Osteoblast (primary cell): ENCODE measurements around the gene ARHGEF9. TPM values are rescaled to one million over a fixed set of nuclear protein-coding genes. Genes with fewer than 3 reads are reported as not detected.
"Not testable (repeated sequence)": the region's sequence is repeated elsewhere in the genome, so short reads cannot be mapped to it uniquely, and the experiment has no call there.

Experiments
- DNase-seq: peaks from one replicate; pipeline ENCODE4 v3.0.0; 2011; ENCODE audit warnings: low spot score, mixed read lengths; ENCODE audit not compliant: insufficient read length; ENCODE audit errors: missing footprints
- H2AFZ ChIP-seq: 2 replicates; pipeline ENCODE4 v1.6.0; 2011; ENCODE audit warnings: mild to moderate bottlenecking, low read length
- H3K27ac ChIP-seq: 2 replicates; pipeline ENCODE4 v1.5.1; 2011; ENCODE audit warnings: mild to moderate bottlenecking, low read depth, low read length, moderate library complexity
- H3K27me3 ChIP-seq: 2 replicates; pipeline ENCODE4 v1.6.0; 2012; ENCODE audit warnings: mild to moderate bottlenecking, control low read depth, inconsistent platforms, low read length, moderate library complexity; ENCODE audit not compliant: insufficient read depth
- H3K36me3 ChIP-seq: 2 replicates; pipeline ENCODE4 v1.5.1; 2011; ENCODE audit warnings: mild to moderate bottlenecking, low read length, control low read depth, moderate library complexity; ENCODE audit not compliant: insufficient read depth
- H3K4me1 ChIP-seq: 2 replicates; pipeline ENCODE4 v1.5.1; 2011; ENCODE audit warnings: mild to moderate bottlenecking, low read length, control low read depth, moderate library complexity; ENCODE audit not compliant: insufficient read depth
- H3K4me2 ChIP-seq: 2 replicates; pipeline ENCODE4 v1.6.0; 2011; ENCODE audit warnings: mild to moderate bottlenecking, low read length; ENCODE audit not compliant: insufficient read depth
- H3K4me3 ChIP-seq: fragments of 200-600 bp; sonication (generic); 3 replicates; pipeline ENCODE4 v1.5.1; 2012; ENCODE audit warnings: mild to moderate bottlenecking, low read length, inconsistent platforms; ENCODE audit not compliant: insufficient read depth
- H3K79me2 ChIP-seq: 2 replicates; pipeline ENCODE4 v1.6.0; 2012; ENCODE audit warnings: mild to moderate bottlenecking, low read length, control low read depth, inconsistent platforms; ENCODE audit not compliant: insufficient read depth
- H3K9me3 ChIP-seq: 2 replicates; pipeline ENCODE4 v1.5.1; 2011; ENCODE audit warnings: low read depth, low read length, control low read depth
- H4K20me1 ChIP-seq: 2 replicates; pipeline ENCODE4 v1.6.0; 2012; ENCODE audit warnings: mild to moderate bottlenecking, low read length, control low read depth; ENCODE audit not compliant: insufficient read depth
- total RNA-seq: library from RNA; depleted of rRNA; stranded (reverse); fragments of >200 nt; gene quantifications from 2 replicates; pipeline ENCODE4 v1.2.3, GENCODE V29; 2012
- TF ChIP-seq, protein P1 (sequence below): IDR thresholded peaks from 2 replicates; pipeline ENCODE4 v1.5.1; 2011; ENCODE audit warnings: mild to moderate bottlenecking, low read depth, low read length, moderate library complexity; ENCODE audit errors: extremely low read depth

The ARHGEF9 gene
- total RNA-seq, result 16.3 and 17.7 TPM in 2 replicates

- no peaks in the 10 kb centered on the region for H3K9me3 ChIP-seq
- no peaks in the 10 kb centered on the region for H3K27me3 ChIP-seq
- peak within 1 kb of the TSS; percentile 86 for H2AFZ ChIP-seq
- no peaks in the 10 kb centered on the region for H3K36me3 ChIP-seq
- H3K4me1 ChIP-seq, result no peaks in the 10 kb centered on the region
- H3K27ac ChIP-seq, result no peak within 1 kb of the TSS
- DNase-seq, result peak; percentile 62
- TF ChIP-seq, protein P1, sequence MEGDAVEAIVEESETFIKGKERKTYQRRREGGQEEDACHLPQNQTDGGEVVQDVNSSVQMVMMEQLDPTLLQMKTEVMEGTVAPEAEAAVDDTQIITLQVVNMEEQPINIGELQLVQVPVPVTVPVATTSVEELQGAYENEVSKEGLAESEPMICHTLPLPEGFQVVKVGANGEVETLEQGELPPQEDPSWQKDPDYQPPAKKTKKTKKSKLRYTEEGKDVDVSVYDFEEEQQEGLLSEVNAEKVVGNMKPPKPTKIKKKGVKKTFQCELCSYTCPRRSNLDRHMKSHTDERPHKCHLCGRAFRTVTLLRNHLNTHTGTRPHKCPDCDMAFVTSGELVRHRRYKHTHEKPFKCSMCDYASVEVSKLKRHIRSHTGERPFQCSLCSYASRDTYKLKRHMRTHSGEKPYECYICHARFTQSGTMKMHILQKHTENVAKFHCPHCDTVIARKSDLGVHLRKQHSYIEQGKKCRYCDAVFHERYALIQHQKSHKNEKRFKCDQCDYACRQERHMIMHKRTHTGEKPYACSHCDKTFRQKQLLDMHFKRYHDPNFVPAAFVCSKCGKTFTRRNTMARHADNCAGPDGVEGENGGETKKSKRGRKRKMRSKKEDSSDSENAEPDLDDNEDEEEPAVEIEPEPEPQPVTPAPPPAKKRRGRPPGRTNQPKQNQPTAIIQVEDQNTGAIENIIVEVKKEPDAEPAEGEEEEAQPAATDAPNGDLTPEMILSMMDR, result no peak
- no peaks in the 10 kb centered on the region for H4K20me1 ChIP-seq
- peak within 1 kb of the TSS; percentile 68 for H3K4me3 ChIP-seq
- H3K4me2 ChIP-seq, result peak within 1 kb of the TSS; percentile 67
- no peaks in the 10 kb centered on the region for H3K79me2 ChIP-seq
Measured at GRCh38 chrX:63784902-63785707, at the start of gene ARHGEF9. TSS of gene ARHGEF9 (minus strand) at chrX:63785214. CDS start at chrX:63785145, 69 bp downstream.

- DNase-seq, result not testable (repeated sequence)
Measured at GRCh38 chrX:63825446-63825845, 40.4 kb upstream of the ARHGEF9 start.

DNA sequence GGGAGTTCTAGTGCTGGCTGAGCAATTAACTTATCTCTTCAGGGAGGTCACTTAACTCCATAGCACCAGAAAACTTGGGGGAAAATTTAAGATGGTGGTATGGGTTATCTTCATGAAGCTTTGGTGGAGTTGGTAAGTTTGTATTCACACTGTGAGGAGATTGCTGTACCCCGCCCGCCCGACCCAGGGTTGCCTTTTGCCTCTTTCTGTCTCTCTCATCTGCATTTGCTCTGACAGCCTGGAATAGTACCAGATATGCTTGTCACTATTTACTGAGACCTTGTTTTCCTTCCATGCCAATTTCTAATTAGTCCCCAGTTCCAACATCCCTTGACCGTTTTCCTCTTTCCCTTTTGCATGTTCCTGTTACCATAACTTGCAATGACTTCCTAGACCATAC is 33.1 kb upstream of the ARHGEF9 start:
- Histone ChIP-seq H3K27ac (no peak overlapping the region), H3K27me3 (no peaks in the 10 kb centered on the region), H3K4me3 (no peak overlapping the region), H2AFZ (no peak overlapping the region), H3K4me1 (no peaks in the 10 kb centered on the region), H3K4me2 (no peak overlapping the region), H3K79me2 (no peaks in the 10 kb centered on the region), H4K20me1 (no peaks in the 10 kb centered on the region), H3K9me3 (no peaks in the 10 kb centered on the region), H3K36me3 (no peaks in the 10 kb centered on the region)
- DNase-seq, result no peak
- TF ChIP-seq, protein P1, result no peak

More at GRCh38 chrX:63825446-63825845, 40.4 kb upstream of the ARHGEF9 start:
- not testable (repeated sequence) for H3K79me2 ChIP-seq, H3K4me3 ChIP-seq, H3K4me1 ChIP-seq, H3K4me2 ChIP-seq, H4K20me1 ChIP-seq, H3K27me3 ChIP-seq, H3K36me3 ChIP-seq, H3K27ac ChIP-seq, H2AFZ ChIP-seq, H3K9me3 ChIP-seq

- no peak for DNase-seq
- no peaks in the 10 kb centered on the region for H3K36me3 ChIP-seq
- no peaks in the 10 kb centered on the region for H3K4me1 ChIP-seq
- no peak overlapping the region for H3K4me3 ChIP-seq
- no peaks in the 10 kb centered on the region for H3K27me3 ChIP-seq
- no peak overlapping the region for H3K4me2 ChIP-seq
- no peak overlapping the region for H3K27ac ChIP-seq
- no peak overlapping the region for H2AFZ ChIP-seq
- H3K79me2 ChIP-seq, result no peaks in the 10 kb centered on the region
- H4K20me1 ChIP-seq, result no peaks in the 10 kb centered on the region
- no peaks in the 10 kb centered on the region for H3K9me3 ChIP-seq
- TF ChIP-seq, protein P1, result no peak
Measured at GRCh38 chrX:63817696-63818095, 32.7 kb upstream of the ARHGEF9 start.
